ENCODE results near the gene CEACAM1. TPM values are rescaled to one million over a fixed set of nuclear protein-coding genes. Genes with fewer than 3 reads are reported as not detected.
"Not testable (repeated sequence)": the region's sequence is repeated elsewhere in the genome, so short reads cannot be mapped to it uniquely, and the experiment has no call there.

Gene CEACAM1
- total and polyA plus RNA-seq, 2 donors (not counting 1 experiment from before 2014, with no cell fraction given), result 0.03 TPM; not detected in 1

DNA sequence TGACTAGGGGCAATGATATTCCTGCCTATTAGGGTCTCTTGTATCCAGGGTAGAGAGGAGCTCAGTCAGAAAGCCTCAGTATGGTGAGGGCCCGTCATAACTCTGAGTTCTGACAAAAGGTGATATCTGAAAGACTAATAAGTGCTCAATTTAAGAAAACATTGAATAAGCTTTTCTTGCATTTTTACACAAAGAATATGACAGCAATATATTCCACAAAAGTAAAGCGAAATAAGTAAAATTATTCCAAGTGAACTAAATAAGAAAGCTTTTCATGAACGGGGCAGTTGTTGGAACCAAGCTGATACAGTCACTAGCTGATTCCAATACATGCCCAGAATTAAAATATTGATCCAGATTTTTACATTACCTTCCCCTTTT lies 40.5 kb downstream of the CEACAM1 start:
- Histone ChIP-seq H3K4me3 (replicated peaks in 1 of 4; ENCODE audit: control extremely low read depth in 1 of 4, insufficient read depth in 1 of 4, low read depth in 3 of 4, low read length in 4 of 4) (no peak overlapping the region), H3K9ac (ENCODE audit: insufficient read depth, low read length) (no peak overlapping the region), H3K36me3 (ENCODE audit: control insufficient read depth, insufficient read depth, low read length) (no peaks in the 10 kb centered on the region), H3K27ac (ENCODE audit: insufficient read depth, low read length) (no peak overlapping the region), H3K4me2 (ENCODE audit: extremely low read depth, insufficient read depth, low read length) (no peak overlapping the region), H3K4me1 (ENCODE audit: control insufficient read depth, extremely low read depth, insufficient read depth, low read length) (no peaks in the 10 kb centered on the region), H3K9me3 (ENCODE audit: control insufficient read depth, insufficient read depth, low read depth, low read length) (no peaks in the 10 kb centered on the region), H2AFZ (ENCODE audit: low read length) (no peak overlapping the region), H3K27me3 (ENCODE audit: control insufficient read depth, insufficient read depth, low read length) (no peaks in the 10 kb centered on the region), H3K79me2 (ENCODE audit: control insufficient read depth, insufficient read depth, low read length) (no peaks in the 10 kb centered on the region), H4K20me1 (ENCODE audit: control insufficient read depth, extremely low read depth, insufficient read depth, low read length) (no peaks in the 10 kb centered on the region)
- no peak for DNase-seq (ENCODE audit: low read depth in 2 of 2)
- TF ChIP-seq, protein P1, sequence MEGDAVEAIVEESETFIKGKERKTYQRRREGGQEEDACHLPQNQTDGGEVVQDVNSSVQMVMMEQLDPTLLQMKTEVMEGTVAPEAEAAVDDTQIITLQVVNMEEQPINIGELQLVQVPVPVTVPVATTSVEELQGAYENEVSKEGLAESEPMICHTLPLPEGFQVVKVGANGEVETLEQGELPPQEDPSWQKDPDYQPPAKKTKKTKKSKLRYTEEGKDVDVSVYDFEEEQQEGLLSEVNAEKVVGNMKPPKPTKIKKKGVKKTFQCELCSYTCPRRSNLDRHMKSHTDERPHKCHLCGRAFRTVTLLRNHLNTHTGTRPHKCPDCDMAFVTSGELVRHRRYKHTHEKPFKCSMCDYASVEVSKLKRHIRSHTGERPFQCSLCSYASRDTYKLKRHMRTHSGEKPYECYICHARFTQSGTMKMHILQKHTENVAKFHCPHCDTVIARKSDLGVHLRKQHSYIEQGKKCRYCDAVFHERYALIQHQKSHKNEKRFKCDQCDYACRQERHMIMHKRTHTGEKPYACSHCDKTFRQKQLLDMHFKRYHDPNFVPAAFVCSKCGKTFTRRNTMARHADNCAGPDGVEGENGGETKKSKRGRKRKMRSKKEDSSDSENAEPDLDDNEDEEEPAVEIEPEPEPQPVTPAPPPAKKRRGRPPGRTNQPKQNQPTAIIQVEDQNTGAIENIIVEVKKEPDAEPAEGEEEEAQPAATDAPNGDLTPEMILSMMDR (conservative IDR thresholded peaks at IDR 0.05 in 1 of 2, IDR thresholded peaks at IDR 0.05 in 1 of 2; ENCODE audit: low read depth in 1 of 2, low read length in 2 of 2), result no peak
- TF ChIP-seq EZH2 (IDR thresholded peaks at IDR 0.05; ENCODE audit: low read length, missing control alignments), result no peak

DNA sequence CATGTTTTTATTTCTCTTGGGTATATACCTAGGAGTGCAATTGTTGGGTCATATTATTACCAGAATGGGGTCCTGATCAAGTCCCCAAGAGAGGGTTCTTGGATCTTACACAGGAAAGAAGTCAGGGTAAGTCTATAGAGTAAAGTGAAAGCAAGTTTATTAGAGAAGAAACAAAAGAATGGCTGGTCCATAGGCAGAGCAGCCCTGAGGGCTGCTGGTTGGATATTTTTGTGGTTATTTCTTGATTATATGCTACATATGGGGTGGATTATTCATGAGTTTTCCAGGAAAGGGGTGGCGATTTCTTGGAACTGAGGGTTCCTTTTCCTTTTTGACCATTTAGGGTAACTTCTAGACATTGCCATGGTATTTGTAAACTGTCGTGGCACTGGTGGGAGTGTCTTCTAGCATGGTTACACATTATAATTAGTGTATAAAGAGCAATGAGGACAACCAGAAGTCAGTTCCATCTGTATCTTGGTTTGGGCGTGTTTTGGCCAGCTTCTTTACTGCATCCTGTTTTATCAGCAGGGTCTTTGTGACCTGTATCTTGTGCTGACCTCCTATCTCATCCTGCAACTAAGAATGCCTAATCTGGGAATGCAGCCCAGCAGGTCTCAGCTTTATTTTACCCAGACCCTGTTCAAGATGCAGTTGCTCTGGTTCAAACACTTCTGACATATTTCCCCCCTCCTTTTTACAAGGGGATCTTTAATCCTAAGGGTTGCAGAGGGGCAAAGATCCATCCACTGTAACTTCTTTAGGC lies 41.1 kb downstream of the CEACAM1 start:
- no peaks in the 10 kb centered on the region for H3K4me1 ChIP-seq (ENCODE audit: control insufficient read depth, extremely low read depth, insufficient read depth, low read length)
- no peak for TF ChIP-seq EZH2 (IDR thresholded peaks at IDR 0.05; ENCODE audit: low read length, missing control alignments)
- TF ChIP-seq, protein P1 (conservative IDR thresholded peaks at IDR 0.05 in 1 of 2, IDR thresholded peaks at IDR 0.05 in 1 of 2; ENCODE audit: low read depth in 1 of 2, low read length in 2 of 2), result no peak
- H4K20me1 ChIP-seq (ENCODE audit: control insufficient read depth, extremely low read depth, insufficient read depth, low read length), result no peaks in the 10 kb centered on the region
- H2AFZ ChIP-seq (ENCODE audit: low read length), result no peak overlapping the region
- H3K27ac ChIP-seq (ENCODE audit: insufficient read depth, low read length), result no peak overlapping the region
- no peak overlapping the region for H3K4me2 ChIP-seq (ENCODE audit: extremely low read depth, insufficient read depth, low read length)
- no peaks in the 10 kb centered on the region for H3K79me2 ChIP-seq (ENCODE audit: control insufficient read depth, insufficient read depth, low read length)
- no peaks in the 10 kb centered on the region for H3K27me3 ChIP-seq (ENCODE audit: control insufficient read depth, insufficient read depth, low read length)
- no peaks in the 10 kb centered on the region for H3K9me3 ChIP-seq (ENCODE audit: control insufficient read depth, insufficient read depth, low read depth, low read length)
- no peak for DNase-seq (ENCODE audit: low read depth in 2 of 2)
- no peak overlapping the region for H3K4me3 ChIP-seq (replicated peaks in 1 of 4; ENCODE audit: control extremely low read depth in 1 of 4, insufficient read depth in 1 of 4, low read depth in 3 of 4, low read length in 4 of 4)
- H3K9ac ChIP-seq (ENCODE audit: insufficient read depth, low read length), result no peak overlapping the region
- H3K36me3 ChIP-seq (ENCODE audit: control insufficient read depth, insufficient read depth, low read length), result no peaks in the 10 kb centered on the region

DNA sequence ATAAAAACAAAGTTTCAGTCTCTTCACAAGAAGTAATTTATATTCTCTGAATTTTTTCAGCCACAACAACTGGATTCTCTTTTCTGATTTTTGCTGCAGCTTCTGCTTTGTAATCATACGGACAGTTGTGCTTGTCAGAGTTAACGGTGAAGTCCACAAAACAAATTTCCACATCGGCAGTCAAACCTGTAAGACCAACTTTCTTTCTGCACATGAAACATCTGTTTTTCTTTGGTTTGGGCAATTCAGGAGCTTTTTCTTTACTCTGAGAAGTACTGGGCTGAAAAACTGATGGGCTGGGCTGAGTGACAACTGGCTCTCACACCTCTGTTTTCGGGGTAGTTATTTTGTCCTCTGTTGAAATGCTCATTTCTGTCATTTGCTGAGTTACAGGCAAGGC lies 43.2 kb downstream of the CEACAM1 start:
- not testable (repeated sequence) for DNase-seq (ENCODE audit: low read depth in 2 of 2); H3K27me3 ChIP-seq (ENCODE audit: control insufficient read depth, insufficient read depth, low read length); H3K9me3 ChIP-seq (ENCODE audit: control insufficient read depth, insufficient read depth, low read depth, low read length)

More for the DNA sequence above, 43.2 kb downstream of the CEACAM1 start:
- not testable (repeated sequence) for H3K36me3 ChIP-seq (ENCODE audit: control insufficient read depth, insufficient read depth, low read length); H3K9ac ChIP-seq (ENCODE audit: insufficient read depth, low read length); H2AFZ ChIP-seq (ENCODE audit: low read length); H3K79me2 ChIP-seq (ENCODE audit: control insufficient read depth, insufficient read depth, low read length); H4K20me1 ChIP-seq (ENCODE audit: control insufficient read depth, extremely low read depth, insufficient read depth, low read length); H3K4me2 ChIP-seq (ENCODE audit: extremely low read depth, insufficient read depth, low read length); H3K4me3 ChIP-seq (replicated peaks in 1 of 4; ENCODE audit: control extremely low read depth in 1 of 4, insufficient read depth in 1 of 4, low read depth in 3 of 4, low read length in 4 of 4); H3K27ac ChIP-seq (ENCODE audit: insufficient read depth, low read length); H3K4me1 ChIP-seq (ENCODE audit: control insufficient read depth, extremely low read depth, insufficient read depth, low read length)

Data from fibroblast of lung (primary cell).